ENCODE measurements around the gene PGM1.

PGM1 gene

DNA sequence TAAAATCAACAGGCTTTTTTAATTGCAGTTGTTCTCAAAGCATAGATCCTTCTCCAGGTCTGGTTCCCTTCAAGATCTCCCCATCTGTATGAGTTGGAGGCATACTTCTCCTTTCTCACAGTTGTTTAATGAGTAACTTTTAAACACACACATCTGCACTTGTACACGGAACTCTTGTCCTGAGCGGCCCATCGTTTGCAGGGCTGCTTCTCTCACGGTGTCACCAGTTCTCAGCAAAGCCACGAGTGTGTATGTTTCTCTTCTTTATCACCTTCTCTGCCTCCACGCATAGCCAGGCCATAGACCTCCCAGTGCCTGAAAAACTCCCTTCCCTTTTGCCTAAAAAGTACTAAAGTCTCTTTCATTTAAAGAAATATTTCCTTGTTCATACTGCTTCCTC is 111.9 kb downstream of the PGM1 start:
- DNase-seq = no peak

DNA sequence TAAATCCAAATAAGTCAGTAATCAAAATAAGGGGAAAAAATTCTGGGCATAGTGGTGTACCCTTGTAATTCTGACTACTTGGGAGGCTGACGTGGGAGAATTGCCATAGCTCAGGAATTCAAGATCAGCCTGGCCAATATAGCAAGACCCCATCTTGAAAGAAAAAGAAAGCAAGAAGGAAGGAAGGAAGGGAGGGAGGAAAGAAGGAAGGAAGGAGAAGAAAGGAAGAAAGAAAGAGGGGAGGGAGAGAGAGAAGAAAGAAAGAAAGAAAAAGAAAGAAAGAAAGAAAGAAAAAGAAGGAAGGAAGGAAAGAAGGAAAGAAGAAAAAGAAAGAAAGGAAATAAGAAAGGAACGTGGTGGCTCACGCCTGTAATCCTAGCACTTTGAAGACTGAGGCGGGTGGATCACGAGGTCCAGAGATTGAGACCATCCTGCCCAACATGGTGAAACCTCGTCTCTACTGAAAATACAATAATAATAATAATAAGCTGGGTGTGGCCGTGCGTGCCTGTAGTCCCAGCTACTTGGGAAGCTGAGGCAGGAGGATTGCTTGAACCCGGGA is 116.1 kb downstream of the PGM1 start:
- no peak for DNase-seq
